Neural cell (in vitro differentiated cells): ENCODE measurements around the gene POLR3E.

Source experiments
- EP300 ChIP-seq: fragments of 450-650 bp; conservative IDR thresholded peaks from 2 replicates; pipeline ENCODE4 v1.6.1; 2014; ENCODE audit warnings: antibody characterized with exemption, mild to moderate bottlenecking, moderate library complexity; ENCODE audit not compliant: poor library complexity, severe bottlenecking
- EZH2 ChIP-seq: fragments of 200-600, 300-800 bp; shearing (Covaris generic), sonication (generic); IDR thresholded peaks from 2 replicates; pipeline ENCODE4 v1.6.1; 2014; ENCODE audit warnings: antibody characterized with exemption, low read length, borderline replicate concordance, mild to moderate bottlenecking; ENCODE audit not compliant: insufficient read depth, poor library complexity, severe bottlenecking
- POLR2AphosphoS5 ChIP-seq: IDR thresholded peaks from 2 replicates; pipeline ENCODE4 v1.6.1; 2012
- RAD21 ChIP-seq: fragments of 450-650 bp; conservative IDR thresholded peaks from 2 replicates; pipeline ENCODE4 v1.6.1; 2014; ENCODE audit warnings: antibody characterized with exemption, mild to moderate bottlenecking, moderate library complexity

DNA sequence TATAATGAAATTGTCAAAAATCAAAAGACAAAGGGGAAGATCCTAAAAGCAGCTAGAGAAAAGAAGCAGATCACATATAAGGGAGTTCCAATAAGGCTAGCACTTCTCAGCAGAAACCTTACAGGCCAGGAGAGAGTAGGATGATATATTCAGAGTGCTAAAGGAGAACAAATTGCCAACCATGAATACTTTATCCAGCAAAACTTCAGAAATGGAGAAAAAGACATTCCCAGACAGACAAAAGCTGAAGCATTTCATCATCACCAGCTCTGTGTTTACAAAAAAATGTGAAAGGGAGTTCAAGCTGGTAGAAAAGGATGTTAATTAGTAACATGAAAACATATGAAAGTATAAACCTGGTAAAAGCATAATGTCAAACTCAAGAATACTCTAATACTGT lies 39.8 kb downstream of the POLR3E start:
- TF ChIP-seq EP300 (no peak), EZH2 (no peak), RAD21 (no peak), POLR2AphosphoS5 (no peak)
